GM18861 (cell line): Measurements from ENCODE around the gene GPR42.
"Not testable (repeated sequence)": the region's sequence is repeated elsewhere in the genome, so short reads cannot be mapped to it uniquely, and the experiment has no call there.

Experiments used
- ATAC-seq: cut with Tn5 transposase; IDR thresholded peaks from one replicate; pipeline ENCODE4 v1.9.1; 2021; ENCODE audit not compliant: unreplicated experiment

GPR42 gene

GRCh38 chr19:35362261-35363000 lies 8.4 kb upstream of the GPR42 start:
- no peak for ATAC-seq

DNA sequence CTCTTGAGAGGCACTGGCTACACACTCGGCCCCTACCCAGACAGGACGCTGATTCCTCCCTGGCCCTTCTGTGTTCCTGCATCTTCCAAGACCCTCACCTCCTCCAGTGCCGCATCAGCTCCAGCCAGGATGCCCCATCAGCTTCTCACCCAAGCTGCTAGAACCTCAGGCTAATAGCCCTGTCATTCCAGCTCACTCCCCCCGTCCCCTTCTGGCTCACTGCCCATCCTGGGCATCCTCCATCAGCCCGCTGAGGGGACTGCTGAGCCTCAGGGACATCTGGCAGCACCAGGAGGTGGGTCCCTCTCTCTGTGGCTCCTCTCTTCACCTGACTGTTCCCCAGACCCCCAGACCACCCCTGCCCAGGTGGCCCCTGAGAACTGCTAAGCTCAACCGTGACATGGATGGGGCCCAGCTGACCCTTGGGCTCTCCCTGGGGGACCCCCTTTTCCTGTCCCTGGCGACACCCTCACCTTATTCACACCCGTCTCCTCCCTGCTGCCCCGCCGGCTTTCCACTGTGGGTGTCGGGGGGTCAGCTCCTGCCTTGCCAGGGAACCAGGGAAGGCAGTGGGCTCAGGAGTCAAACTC lies 7.8 kb upstream of the GPR42 start:
- no peak for ATAC-seq

DNA sequence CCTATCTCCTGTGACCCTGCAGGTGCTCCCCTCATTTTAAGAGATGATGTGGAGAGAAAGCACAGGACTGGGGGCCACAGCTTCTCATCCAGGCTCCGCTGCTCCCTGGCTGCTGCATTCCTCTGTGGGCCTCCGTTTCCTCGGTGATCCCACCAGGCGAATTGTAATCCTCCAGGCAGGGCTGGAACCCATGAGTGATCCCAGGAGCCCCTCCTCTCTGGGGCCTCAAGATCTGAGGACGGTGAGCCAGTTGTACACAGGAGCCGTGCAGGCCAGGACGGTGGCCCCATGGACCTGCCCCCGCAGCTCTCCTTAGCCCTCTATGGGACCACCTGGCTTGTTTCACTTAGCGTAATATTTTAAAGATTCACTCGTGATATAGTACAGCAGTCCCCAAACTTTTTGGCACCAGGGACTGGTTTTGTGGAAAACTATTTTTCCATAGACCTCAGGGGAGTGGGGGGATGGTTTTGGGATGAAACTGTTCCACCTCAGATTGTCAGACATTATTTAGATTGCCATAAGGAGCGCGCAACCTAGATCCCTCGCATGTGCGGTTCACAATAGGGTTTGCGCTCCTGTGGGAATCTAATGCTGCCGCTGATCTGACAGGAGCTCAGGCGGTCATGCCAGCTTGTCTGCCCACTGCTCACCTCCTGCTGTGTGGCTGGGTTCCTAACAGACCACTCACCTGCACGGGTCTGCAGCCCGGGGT lies 7.0 kb upstream of the GPR42 start:
- no peak for ATAC-seq

GRCh38 chr19:35365303-35365702 lies 5.6 kb upstream of the GPR42 start:
- ATAC-seq, result no peak

GRCh38 chr19:35368378-35368777 lies 2.5 kb upstream of the GPR42 start:
- ATAC-seq, result no peak

DNA sequence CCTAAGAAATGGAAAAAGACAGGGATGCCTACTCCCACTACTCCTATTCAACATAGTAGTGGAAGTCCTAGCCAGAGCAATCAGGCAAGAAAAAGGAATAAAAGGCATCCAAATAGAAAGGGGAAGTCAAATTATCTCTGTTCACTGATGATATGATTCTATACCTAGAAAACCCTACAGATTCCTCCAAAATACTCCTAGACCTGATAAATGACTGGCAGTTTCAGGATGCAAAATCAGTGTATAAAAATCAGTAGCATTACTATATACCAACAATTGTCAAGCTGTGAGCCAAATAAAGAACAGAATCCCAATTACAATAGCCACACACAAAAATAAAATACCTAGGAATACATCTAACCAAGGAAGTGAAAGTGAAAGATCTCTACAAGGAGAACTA lies 1.3 kb upstream of the GPR42 start:
- ATAC-seq, result no peak

- ATAC-seq, result no peak
Measured at GRCh38 chr19:35373492-35373891, 2.6 kb downstream of the GPR42 start.

DNA sequence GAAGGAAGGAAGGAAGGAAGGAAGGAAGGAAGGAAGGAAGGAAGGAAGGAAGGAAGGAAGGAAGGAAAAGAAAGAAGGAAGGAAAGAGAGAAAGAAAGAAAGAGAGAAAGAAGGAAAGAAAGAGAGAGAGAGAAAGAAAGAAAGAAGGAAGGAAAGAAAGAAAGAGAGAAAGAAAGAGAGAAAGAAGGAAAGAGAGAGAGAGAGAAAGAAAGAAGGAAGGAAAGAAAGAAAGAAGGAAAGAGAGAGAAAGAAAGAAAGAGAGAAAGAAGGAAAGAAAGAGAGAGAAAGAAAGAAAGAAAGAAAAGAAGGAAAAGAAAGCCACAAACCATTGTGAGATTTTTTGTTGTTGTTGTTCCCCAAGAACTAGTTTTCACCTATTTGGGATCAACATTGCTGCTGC lies 3.2 kb downstream of the GPR42 start:
- ATAC-seq, result not testable (repeated sequence)

- no peak for ATAC-seq
Measured at GRCh38 chr19:35375505-35376307, 4.8 kb downstream of the GPR42 start.

DNA sequence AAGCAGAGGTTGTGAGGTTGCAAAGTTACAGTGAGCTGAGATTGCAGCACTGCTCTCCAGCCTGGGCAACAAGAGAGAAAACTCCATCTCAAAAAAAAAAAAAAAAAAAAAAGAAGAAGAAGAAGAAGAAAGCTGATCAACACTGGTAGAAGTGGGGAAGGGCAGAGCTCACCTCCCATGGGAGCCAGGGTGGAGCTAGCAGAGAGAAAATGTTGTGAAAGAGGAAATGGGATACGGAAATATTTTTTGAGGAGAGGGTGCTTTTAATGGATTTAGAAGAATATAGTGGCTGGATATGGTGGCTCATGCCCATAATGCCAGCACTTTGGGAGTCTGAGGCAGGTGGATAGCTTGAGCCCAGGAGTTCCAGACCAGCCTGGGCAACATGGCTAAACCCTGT lies 6.8 kb downstream of the GPR42 start:
- ATAC-seq, result no peak

GRCh38 chr19:35378356-35378755 lies 7.5 kb downstream of the GPR42 start:
- no peak for ATAC-seq

DNA sequence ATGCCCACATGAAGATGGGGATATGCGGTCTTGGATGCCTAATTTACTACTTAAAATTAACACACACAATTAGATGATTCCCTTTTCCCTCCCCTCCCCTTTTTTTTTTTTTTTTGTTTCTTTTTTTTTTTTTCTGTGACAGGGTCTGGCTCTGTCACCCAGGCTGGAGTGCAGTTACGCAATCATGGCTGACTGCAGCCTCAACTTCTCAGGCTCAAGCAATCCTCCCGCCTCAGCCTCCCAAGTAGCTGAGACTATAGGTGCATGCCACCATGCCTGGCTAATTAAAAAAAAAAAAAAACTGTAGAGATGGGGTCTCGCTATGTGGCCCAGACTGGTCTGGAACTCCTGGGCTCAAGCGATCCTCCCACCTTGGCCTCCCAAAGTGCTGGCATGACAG lies 8.7 kb downstream of the GPR42 start:
- not testable (repeated sequence) for ATAC-seq

GRCh38 chr19:35379992-35380391 lies 9.1 kb downstream of the GPR42 start:
- ATAC-seq, result no peak

- ATAC-seq, result no peak
Measured at GRCh38 chr19:35380450-35381124, 9.7 kb downstream of the GPR42 start.

DNA sequence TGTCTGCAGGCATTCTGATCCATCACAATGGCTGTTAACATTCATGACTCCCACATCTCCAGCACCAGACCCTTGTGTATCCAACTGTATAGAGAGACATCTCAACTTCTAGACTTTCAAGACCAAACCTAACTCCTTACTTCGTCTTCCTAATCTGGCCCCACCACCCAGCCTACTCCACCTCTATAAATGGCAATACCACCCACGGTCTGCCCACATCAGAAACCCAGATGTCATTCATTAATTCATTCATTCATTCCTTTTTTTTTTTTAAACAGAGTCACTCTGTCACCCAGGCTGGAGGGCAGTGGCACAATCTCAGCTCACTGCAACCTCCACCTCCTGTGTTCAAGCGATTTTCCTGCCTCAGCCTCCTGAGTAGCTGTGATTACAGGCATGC lies 10.4 kb downstream of the GPR42 start:
- no peak for ATAC-seq

GRCh38 chr19:35381926-35382325 lies 11.1 kb downstream of the GPR42 start:
- ATAC-seq, result no peak

DNA sequence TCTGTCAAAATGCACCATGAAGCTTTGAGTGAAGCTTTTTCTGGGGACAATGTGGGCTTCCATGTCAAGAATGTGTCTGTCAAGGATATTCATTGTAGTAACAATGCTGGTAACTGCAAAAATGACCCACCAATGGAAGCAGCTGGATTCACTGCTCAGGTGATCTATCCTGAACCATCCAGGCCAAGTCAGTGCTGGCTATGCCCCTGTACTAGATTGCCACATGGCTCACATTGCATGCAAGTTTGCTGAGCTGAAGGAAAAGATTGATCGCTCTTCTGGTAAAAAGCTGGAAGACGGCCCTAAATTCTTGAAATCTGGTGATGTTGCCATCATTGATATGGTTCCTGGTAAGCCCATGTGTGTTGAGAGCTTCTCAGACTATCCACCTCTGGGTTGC lies 12.7 kb downstream of the GPR42 start:
- no peak for ATAC-seq

- ATAC-seq, result no peak
Measured at GRCh38 chr19:35388277-35389054, 17.6 kb downstream of the GPR42 start.

GRCh38 chr19:35389192-35389861 lies 18.5 kb downstream of the GPR42 start:
- no peak for ATAC-seq
